Uterus (tissue), 2 donors: ENCODE data around the gene FIP1L1.

Experiments used
- POLR2A ChIP-seq, 2 donors: fragments of 450-650 bp; IDR thresholded peaks; one replicate each; pipeline ENCODE4 v1.6.1; 2016; ENCODE audit warnings: antibody characterized with exemption in 2 of 2, mild to moderate bottlenecking in 1 of 2, moderate library complexity in 1 of 2
- TF ChIP-seq, protein P1 (sequence below), 4 experiments: fragments of 200-600 bp in 2 of 4; fragments of 450-650 bp in 2 of 4; sonication (generic) in 2 of 4; IDR thresholded peaks; one replicate each; pipeline ENCODE4 v1.5.1; 2016 to 2019; ENCODE audit warnings: antibody characterized with exemption in 4 of 4, mild to moderate bottlenecking in 2 of 4, moderate library complexity in 1 of 4

DNA sequence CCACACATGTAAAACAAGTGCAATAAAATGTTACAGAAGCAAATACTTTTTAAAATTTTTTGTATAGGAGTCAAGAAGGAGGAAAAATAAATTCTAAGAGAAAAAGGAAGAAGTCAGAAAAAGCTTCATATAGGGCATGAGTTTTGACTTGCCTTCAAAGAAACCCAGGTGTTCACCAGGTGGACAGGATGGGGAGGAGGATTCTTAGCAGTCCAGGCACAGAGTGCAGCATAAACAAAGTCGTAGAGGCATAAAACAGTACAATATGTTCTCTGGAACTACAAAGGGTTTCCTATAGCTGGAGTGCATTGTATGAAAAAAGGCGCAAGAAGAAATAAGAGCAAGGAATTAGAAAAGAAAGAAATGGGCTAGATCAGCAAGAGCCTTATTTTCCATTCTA, 9.7 kb upstream of the FIP1L1 start:
- TF ChIP-seq, protein P1, sequence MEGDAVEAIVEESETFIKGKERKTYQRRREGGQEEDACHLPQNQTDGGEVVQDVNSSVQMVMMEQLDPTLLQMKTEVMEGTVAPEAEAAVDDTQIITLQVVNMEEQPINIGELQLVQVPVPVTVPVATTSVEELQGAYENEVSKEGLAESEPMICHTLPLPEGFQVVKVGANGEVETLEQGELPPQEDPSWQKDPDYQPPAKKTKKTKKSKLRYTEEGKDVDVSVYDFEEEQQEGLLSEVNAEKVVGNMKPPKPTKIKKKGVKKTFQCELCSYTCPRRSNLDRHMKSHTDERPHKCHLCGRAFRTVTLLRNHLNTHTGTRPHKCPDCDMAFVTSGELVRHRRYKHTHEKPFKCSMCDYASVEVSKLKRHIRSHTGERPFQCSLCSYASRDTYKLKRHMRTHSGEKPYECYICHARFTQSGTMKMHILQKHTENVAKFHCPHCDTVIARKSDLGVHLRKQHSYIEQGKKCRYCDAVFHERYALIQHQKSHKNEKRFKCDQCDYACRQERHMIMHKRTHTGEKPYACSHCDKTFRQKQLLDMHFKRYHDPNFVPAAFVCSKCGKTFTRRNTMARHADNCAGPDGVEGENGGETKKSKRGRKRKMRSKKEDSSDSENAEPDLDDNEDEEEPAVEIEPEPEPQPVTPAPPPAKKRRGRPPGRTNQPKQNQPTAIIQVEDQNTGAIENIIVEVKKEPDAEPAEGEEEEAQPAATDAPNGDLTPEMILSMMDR (IDR thresholded peaks at IDR 0.05): no peak
- TF ChIP-seq POLR2A (IDR thresholded peaks at IDR 0.05): no peak
